B cell (primary cell): ENCODE data around the gene FMN1. TPM values are rescaled to one million over a fixed set of nuclear protein-coding genes. Genes with fewer than 3 reads are reported as not detected.

Source experiments
- ATAC-seq: fragments of 200-7000 bp; cut with Tn5 transposase; one replicate; pipeline ENCODE4 v1.10.0; 2021; ENCODE audit warnings: low read depth, mild to moderate bottlenecking, moderate number of reproducible peaks, moderate library complexity
- CTCF ChIA-PET: fragments of 350-600 bp; sonication (Branson Sonifier 250); formaldehyde crosslinking; loops from one replicate; lab custom pipeline; 2021; ENCODE audit warnings: antibody characterized with exemption, inconsistent platforms; lab: Charles Lee
- POLR2A ChIA-PET: fragments of 350-600 bp; sonication (Branson Sonifier 250); formaldehyde crosslinking; loops from one replicate; lab custom pipeline; 2021; ENCODE audit warnings: antibody characterized with exemption; lab: Charles Lee
- DNase-seq: peaks from one replicate; pipeline ENCODE4 v3.0.0; 2013
- H2AFZ ChIP-seq: 2 replicates; pipeline ENCODE4 v1.6.1; 2012; ENCODE audit warnings: mild to moderate bottlenecking, low read depth, low read length; ENCODE audit not compliant: insufficient read depth, poor library complexity, severe bottlenecking
- H3K27ac ChIP-seq, 2 donors: 1 replicate in 1 of 2; 2 replicates in 1 of 2; pipeline ENCODE4 v1.5.1; 2012 to 2013; ENCODE audit warnings: low read length in 2 of 2, mild to moderate bottlenecking in 2 of 2, moderate library complexity in 1 of 2
- H3K27me3 ChIP-seq, 4 experiments: fragments of 200-600 bp in 1 of 4; sonication (generic) in 1 of 4; replicated peaks in 1 of 4; 1 replicate in 2 of 4; 2 replicates in 2 of 4; pipeline versions ENCODE4 v1.6.1 to v1.7.0; 2013 to 2016; ENCODE audit warnings: low read length in 3 of 4, mild to moderate bottlenecking in 2 of 4, mixed read lengths in 1 of 4, moderate library complexity in 1 of 4; ENCODE audit not compliant: insufficient read depth in 4 of 4, control insufficient read depth in 3 of 4; ENCODE audit errors: control extremely low read depth in 1 of 4
- H3K36me3 ChIP-seq, 2 experiments: replicated peaks in 1 of 2; 1 replicate in 1 of 2; 2 replicates in 1 of 2; pipeline versions ENCODE4 v1.6.1 to v1.7.1; 2013; ENCODE audit warnings: low read length in 1 of 2; ENCODE audit not compliant: insufficient read depth in 2 of 2, control insufficient read depth in 1 of 2; ENCODE audit errors: control extremely low read depth in 1 of 2, extremely low read depth in 1 of 2
- H3K4me1 ChIP-seq, 2 donors: fragments of 200-600 bp in 1 of 2; sonication (generic) in 1 of 2; 1 replicate in 1 of 2; 2 replicates in 1 of 2; pipeline versions ENCODE4 v1.5.1 to v1.6.1; 2013 to 2017; ENCODE audit warnings: low read length in 2 of 2; ENCODE audit not compliant: control insufficient read depth in 2 of 2, insufficient read depth in 2 of 2
- H3K4me2 ChIP-seq: replicated peaks from 2 replicates; pipeline ENCODE3; 2012; ENCODE audit warnings: mild to moderate bottlenecking, low read depth, low read length; ENCODE audit not compliant: poor library complexity, severe bottlenecking
- H3K4me3 ChIP-seq, 5 experiments: fragments of 200-600 bp in 1 of 5; sonication (generic) in 1 of 5; 1 replicate in 3 of 5; 2 replicates in 2 of 5; pipeline versions ENCODE4 v1.5.1 to v1.7.0; 2011 to 2016; ENCODE audit warnings: low read length in 4 of 5, mild to moderate bottlenecking in 4 of 5, low read depth in 2 of 5, control low read depth in 1 of 5, moderate library complexity in 1 of 5; ENCODE audit not compliant: insufficient read depth in 1 of 5; ENCODE audit errors: control extremely low read depth in 1 of 5, extremely low read depth in 1 of 5
- H3K79me2 ChIP-seq: fragments of 200-600 bp; sonication (generic); one replicate; pipeline ENCODE4 v1.6.0; 2016; ENCODE audit warnings: low read length; ENCODE audit not compliant: control insufficient read depth, insufficient read depth
- H3K9ac ChIP-seq: fragments of 200-600 bp; sonication (generic); 2 replicates; pipeline ENCODE4 v1.6.1; 2017; ENCODE audit warnings: mild to moderate bottlenecking, low read length, moderate library complexity
- H3K9me3 ChIP-seq, 3 donors: one replicate each; pipeline versions ENCODE4 v1.6.1 to v1.7.1; 2013; ENCODE audit warnings: low read length in 2 of 3; ENCODE audit not compliant: control insufficient read depth in 2 of 3, insufficient read depth in 1 of 3; ENCODE audit errors: control extremely low read depth in 1 of 3
- H4K20me1 ChIP-seq: 2 replicates; pipeline ENCODE4 v1.6.0; 2012; ENCODE audit warnings: mild to moderate bottlenecking, low read length; ENCODE audit not compliant: insufficient read depth, control insufficient read depth, poor library complexity, severe bottlenecking
- H3K27ac Mint-ChIP-seq: one replicate; pipeline ENCODE4 v1.8.0; 2021; ENCODE audit warnings: mixed read lengths
- H3K27me3 Mint-ChIP-seq: one replicate; pipeline ENCODE4 v1.8.0; 2021; ENCODE audit warnings: mixed read lengths
- H3K4me1 Mint-ChIP-seq: one replicate; pipeline ENCODE4 v1.8.0; 2021; ENCODE audit warnings: mixed read lengths
- H3K4me3 Mint-ChIP-seq: one replicate; pipeline ENCODE4 v1.8.0; 2021; ENCODE audit warnings: mixed read lengths
- H3K9me3 Mint-ChIP-seq: one replicate; pipeline ENCODE4 v1.8.0; 2022; ENCODE audit warnings: mixed read lengths; ENCODE audit not compliant: insufficient read depth
- EZH2 ChIP-seq: IDR thresholded peaks from 2 replicates; pipeline ENCODE4 v1.6.1; 2012; ENCODE audit warnings: borderline replicate concordance, low read depth, mild to moderate bottlenecking, moderate library complexity, low read length; ENCODE audit not compliant: insufficient read depth, poor library complexity, severe bottlenecking
- WGBS: methylation state at CpG from one replicate; pipeline ENCODE4 v1.1.5; 2013; ENCODE audit warnings: missing lambda C conversion rate; ENCODE audit not compliant: insufficient coverage; 5-methylcytosine and 5-hydroxymethylcytosine counted together
- intact Hi-C: fragments of 100-400 bp; cut with micrococcal nuclease; formaldehyde crosslinking; loops from one replicate; pipeline ENCODE4 v1.10.0; 2022
- polyA plus RNA-seq: library from polyadenylated mRNA; depleted of rRNA; stranded (reverse); fragments of >200 nt; gene quantifications from 2 replicates; pipeline ENCODE4 v1.2.3, GENCODE V29; 2012
- total RNA-seq, 2 donors: library from RNA; stranded (reverse); fragments of 120-200 nt in 1 of 2; gene quantifications; 1 replicate in 1 of 2; 2 replicates in 1 of 2; pipeline versions ENCODE4 v1.2.3 to v1.2.4, GENCODE V29; 2013 to 2022
- TF ChIP-seq, protein P1 (sequence below): fragments of 200-600 bp; IDR thresholded peaks from one replicate; pipeline ENCODE4 v1.8.0; 2022; ENCODE audit warnings: antibody characterized with exemption, mild to moderate bottlenecking

Gene FMN1
- total and polyA plus RNA-seq, 2 donors (not counting 1 experiment from before 2014, with no cell fraction given): 0.21 to 0.96 TPM

DNA sequence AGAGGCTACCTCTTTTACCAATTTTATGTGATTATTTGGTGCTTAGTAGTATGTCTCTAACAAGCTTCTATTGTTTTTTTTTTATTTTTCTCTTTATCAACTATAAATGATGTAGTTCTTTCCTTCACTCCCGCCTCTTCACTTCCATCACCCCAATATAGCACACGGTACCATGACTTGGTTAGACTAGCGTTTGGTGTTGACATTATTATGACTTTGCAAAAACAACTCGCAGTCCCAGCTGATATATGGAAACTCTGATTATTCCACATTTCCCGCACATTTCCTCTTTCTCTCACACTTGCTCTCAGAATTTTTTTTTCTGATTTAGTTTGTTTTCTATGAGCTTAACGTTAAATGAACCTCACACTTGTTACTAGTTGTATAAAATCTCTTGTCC, 314.5 kb downstream of the FMN1 start:
- CTCF ChIA-PET: interaction anchor here (0.9 to 2.9 kb wide), 5 partner anchors 23 to 115 kb away, joined by 3 to 12 read pairs (median 3); no protein-coding TSS in a partner anchor

More for the DNA sequence above, 314.5 kb downstream of the FMN1 start:
- H3K4me3 ChIP-seq: no peak overlapping the region
- H3K36me3 ChIP-seq: no peaks in the 10 kb centered on the region
- no peaks in the 10 kb centered on the region for H3K9me3 ChIP-seq
- Mint-ChIP-seq H3K27me3 (peaks cover 4% of the 10 kb centered on the region), H3K9me3 (no peaks in the 10 kb centered on the region), H3K4me1 (no peaks in the 10 kb centered on the region), H3K27ac (no peak overlapping the region), H3K4me3 (no peak overlapping the region)
- ATAC-seq (no peak), DNase-seq (no peak)
- POLR2A ChIA-PET: no interaction called here
- H3K27ac ChIP-seq: no peak overlapping the region
- H3K4me2 ChIP-seq: no peak overlapping the region
- no peak overlapping the region for H3K9ac ChIP-seq
- H3K4me1 ChIP-seq: no peaks in the 10 kb centered on the region
- no peaks in the 10 kb centered on the region for H4K20me1 ChIP-seq
- H3K79me2 ChIP-seq: no peaks in the 10 kb centered on the region
- H3K27me3 ChIP-seq: no peaks in the 10 kb centered on the region
- no peak overlapping the region for H2AFZ ChIP-seq
- TF ChIP-seq, protein P1, sequence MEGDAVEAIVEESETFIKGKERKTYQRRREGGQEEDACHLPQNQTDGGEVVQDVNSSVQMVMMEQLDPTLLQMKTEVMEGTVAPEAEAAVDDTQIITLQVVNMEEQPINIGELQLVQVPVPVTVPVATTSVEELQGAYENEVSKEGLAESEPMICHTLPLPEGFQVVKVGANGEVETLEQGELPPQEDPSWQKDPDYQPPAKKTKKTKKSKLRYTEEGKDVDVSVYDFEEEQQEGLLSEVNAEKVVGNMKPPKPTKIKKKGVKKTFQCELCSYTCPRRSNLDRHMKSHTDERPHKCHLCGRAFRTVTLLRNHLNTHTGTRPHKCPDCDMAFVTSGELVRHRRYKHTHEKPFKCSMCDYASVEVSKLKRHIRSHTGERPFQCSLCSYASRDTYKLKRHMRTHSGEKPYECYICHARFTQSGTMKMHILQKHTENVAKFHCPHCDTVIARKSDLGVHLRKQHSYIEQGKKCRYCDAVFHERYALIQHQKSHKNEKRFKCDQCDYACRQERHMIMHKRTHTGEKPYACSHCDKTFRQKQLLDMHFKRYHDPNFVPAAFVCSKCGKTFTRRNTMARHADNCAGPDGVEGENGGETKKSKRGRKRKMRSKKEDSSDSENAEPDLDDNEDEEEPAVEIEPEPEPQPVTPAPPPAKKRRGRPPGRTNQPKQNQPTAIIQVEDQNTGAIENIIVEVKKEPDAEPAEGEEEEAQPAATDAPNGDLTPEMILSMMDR: no peak
- TF ChIP-seq EZH2: no peak
- WGBS: no CpG with 5 or more reads among the region's 6 CpGs
- intact Hi-C loops: loop anchor here (5.0 kb wide), 1 partner anchor 112 kb away; no protein-coding TSS in a partner anchor
